Astrocyte of the spinal cord (primary cell): ENCODE results near the gene PLEKHA7.

Source experiments
- DNase-seq: peaks from one replicate; pipeline ENCODE4 v3.0.0; 2011; ENCODE audit warnings: low read depth, low spot score
- H3K4me3 ChIP-seq: 2 replicates; pipeline ENCODE4 v1.5.1; 2011; ENCODE audit warnings: low read depth, mild to moderate bottlenecking, low read length, moderate library complexity
- CTCF ChIP-seq: IDR thresholded peaks from 2 replicates; pipeline ENCODE4 v1.5.1; 2012; ENCODE audit warnings: low read depth, mild to moderate bottlenecking, low read length, inconsistent platforms
- in situ Hi-C: cut with HindIII; loops from 2 replicates; pipeline ENCODE4 v1.10.0; 2017; ENCODE audit warnings: low sequenced_read_pairs

Gene PLEKHA7

GRCh38 chr11:16788141-16789062, 225.8 kb downstream of the PLEKHA7 start:
- TF ChIP-seq CTCF: peak; percentile 99
- peak; percentile 80 for DNase-seq
- H3K4me3 ChIP-seq: no peak overlapping the region
- in situ Hi-C loops: no loop called here

- H3K4me3 ChIP-seq: no peak overlapping the region
- no peak for TF ChIP-seq CTCF
- in situ Hi-C loops: no loop called here
- DNase-seq: peak; percentile 48
Measured at GRCh38 chr11:16787035-16787742, 227.0 kb downstream of the PLEKHA7 start.

- TF ChIP-seq CTCF: no peak
- DNase-seq: no peak
- H3K4me3 ChIP-seq: no peak overlapping the region
- in situ Hi-C loops: no loop called here
Measured at GRCh38 chr11:16786131-16786530, 228.1 kb downstream of the PLEKHA7 start.

- DNase-seq: peak; percentile 80
- no peak overlapping the region for H3K4me3 ChIP-seq
- in situ Hi-C loops: no loop called here
- peak; percentile 97 for TF ChIP-seq CTCF
Measured at GRCh38 chr11:16785520-16786128, 228.6 kb downstream of the PLEKHA7 start.

- no peak for TF ChIP-seq CTCF
- DNase-seq: no peak
Measured at GRCh38 chr11:16784666-16785065, 229.5 kb downstream of the PLEKHA7 start.

GRCh38 chr11:16784097-16784496, 230.1 kb downstream of the PLEKHA7 start:
- in situ Hi-C loops: no loop called here
- TF ChIP-seq CTCF: no peak
- DNase-seq: no peak
- H3K4me3 ChIP-seq: no peak overlapping the region

More at GRCh38 chr11:16784666-16785065, 229.5 kb downstream of the PLEKHA7 start:
- in situ Hi-C loops: no loop called here
- H3K4me3 ChIP-seq: no peak overlapping the region
